Retinal pigment epithelial cell (primary cell): ENCODE measurements around the gene LMO7.

Experiments used
- DNase-seq: peaks from one replicate; pipeline ENCODE4 v3.0.0-alpha.2; 2010; ENCODE audit warnings: low read depth
- H3K4me3 ChIP-seq: 2 replicates; pipeline ENCODE4 v1.5.1; 2011; ENCODE audit warnings: mild to moderate bottlenecking, low read length, control low read depth, moderate library complexity
- CTCF ChIP-seq: conservative IDR thresholded peaks from 2 replicates; pipeline ENCODE4 v1.5.1; 2011; ENCODE audit warnings: low read depth, low read length, control low read depth, inconsistent platforms

LMO7 gene

DNA sequence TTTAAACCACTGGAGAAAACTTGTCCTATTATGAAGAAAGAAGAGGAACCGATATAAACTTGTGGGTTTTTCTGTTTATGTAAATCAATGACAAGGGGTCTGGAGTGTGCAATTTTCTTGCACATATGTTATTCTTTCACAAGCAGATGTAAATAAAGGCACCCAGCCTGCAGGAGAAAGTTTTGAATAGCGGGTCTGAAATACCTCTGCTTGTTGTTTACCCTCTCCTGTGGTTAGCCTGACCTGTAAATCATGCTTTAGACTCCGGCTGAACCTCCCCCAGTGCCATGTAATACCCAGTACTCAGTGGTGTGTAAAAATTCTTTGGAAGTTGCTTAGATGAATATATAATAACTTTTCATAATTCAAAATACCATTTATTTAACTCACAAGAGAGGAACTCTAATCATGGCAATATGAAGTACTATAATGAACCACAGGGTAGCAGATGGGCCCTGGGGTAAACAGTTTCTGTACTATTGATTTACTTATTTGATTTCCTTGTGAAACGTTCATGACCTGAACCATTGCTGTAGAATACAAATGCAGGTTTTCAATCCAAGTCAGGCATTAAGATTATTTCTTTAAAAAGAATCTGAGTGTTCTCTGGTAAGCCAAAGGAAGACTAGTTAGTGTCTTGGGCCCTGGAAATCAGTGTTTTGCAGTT, 245.1 kb downstream of the LMO7 start:
- H3K4me3 ChIP-seq: no peak overlapping the region
- DNase-seq: peak; percentile 46
- TF ChIP-seq CTCF: no peak

- no peak overlapping the region for H3K4me3 ChIP-seq
- TF ChIP-seq CTCF: no peak
- DNase-seq: no peak
These were observed 246.1 kb downstream of the LMO7 start for GRCh38 chr13:75882261-75882660.

GRCh38 chr13:75889427-75889826, 253.3 kb downstream of the LMO7 start:
- DNase-seq: no peak
- no peak overlapping the region for H3K4me3 ChIP-seq
- TF ChIP-seq CTCF: no peak

DNA sequence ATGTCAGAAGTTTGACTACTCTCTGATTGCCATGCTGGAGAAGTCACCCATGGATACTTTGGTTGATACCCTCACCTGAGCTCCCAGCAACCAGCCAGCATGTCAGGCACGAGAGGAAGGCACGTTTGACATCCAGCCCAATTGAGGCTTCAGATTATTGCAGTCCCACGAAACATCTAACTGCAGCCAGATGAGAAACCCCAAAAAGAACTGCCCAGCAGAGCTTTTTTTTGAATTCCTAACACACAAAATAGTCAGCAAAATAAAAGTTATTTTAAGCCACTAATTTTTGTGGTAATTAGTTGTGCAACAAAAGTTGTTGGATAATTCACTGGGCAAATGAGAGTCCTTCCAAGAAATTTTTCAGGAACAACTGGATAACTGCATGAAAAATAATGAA, 259.0 kb downstream of the LMO7 start:
- no peak overlapping the region for H3K4me3 ChIP-seq
- no peak for TF ChIP-seq CTCF
- DNase-seq: no peak

DNA sequence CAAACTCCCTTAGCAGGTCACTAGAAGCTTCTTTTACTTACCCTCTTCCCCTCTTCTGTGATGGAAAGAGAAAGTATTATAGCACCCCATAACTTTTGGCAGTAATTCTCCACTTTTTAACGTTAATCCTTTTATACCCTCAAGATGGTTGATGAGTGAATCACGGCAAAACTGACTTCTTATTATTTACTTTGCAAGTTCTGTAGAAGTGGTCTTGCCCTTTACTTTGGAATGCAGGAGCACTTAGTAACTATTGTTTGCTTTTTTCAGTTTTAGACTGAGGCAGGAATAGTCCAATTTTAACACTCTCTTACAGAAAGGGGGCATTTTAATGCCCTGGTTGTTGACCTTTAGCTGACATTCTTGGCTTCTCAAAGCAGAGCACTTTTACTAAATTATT, 260.1 kb downstream of the LMO7 start:
- no peak for DNase-seq

GRCh38 chr13:75897386-75897785, 261.3 kb downstream of the LMO7 start:
- DNase-seq: no peak
- TF ChIP-seq CTCF: no peak
- no peak overlapping the region for H3K4me3 ChIP-seq

More for the DNA sequence above, 260.1 kb downstream of the LMO7 start:
- H3K4me3 ChIP-seq: no peak overlapping the region
- TF ChIP-seq CTCF: no peak

DNA sequence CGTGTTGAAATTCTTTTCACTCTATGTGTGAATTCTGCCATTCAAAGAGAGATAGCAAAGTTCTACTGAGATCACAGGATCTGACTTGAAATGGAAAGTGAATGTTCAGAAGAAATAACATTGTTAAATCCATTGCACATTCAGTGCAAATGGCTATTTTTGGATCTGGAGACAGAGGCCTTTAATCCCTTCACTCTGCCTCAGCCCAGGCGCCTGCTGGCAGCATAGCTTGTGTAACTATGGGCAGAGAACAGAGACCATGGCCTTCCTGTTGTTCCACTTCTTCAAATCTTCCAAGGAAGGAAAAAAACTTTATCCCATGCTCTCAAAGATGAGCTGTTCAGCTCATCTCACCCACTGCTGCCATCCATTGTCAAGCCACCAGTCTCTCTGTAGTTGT, 265.4 kb downstream of the LMO7 start:
- DNase-seq: no peak
- no peak overlapping the region for H3K4me3 ChIP-seq
- no peak for TF ChIP-seq CTCF
